Panc1 (cell line): ENCODE results near the gene MAF. TPM values are rescaled to one million over a fixed set of nuclear protein-coding genes. Genes with fewer than 3 reads are reported as not detected.

ENCODE experiments used
- ATAC-seq: fragments of 200-7000 bp; cut with Tn5 transposase; 2 replicates; pipeline ENCODE4 v1.9.1; 2020; ENCODE audit warnings: mild to moderate bottlenecking, moderate library complexity
- BruUV-seq: library from RNA; stranded (reverse); fragments of 400-500 nt; replicated peaks from 2 replicates; lab custom pipeline; 2021; lab: Mats Ljungman, UMichigan
- CTCF ChIA-PET: fragments of 300-600 bp; sonication (Branson Sonifier 250); formaldehyde crosslinking; loops from one replicate; lab custom pipeline; 2022; ENCODE audit warnings: antibody characterized with exemption; lab: Charles Lee
- POLR2A ChIA-PET: fragments of 300-600 bp; sonication (Branson Sonifier 250); formaldehyde crosslinking; loops from one replicate; lab custom pipeline; 2022; ENCODE audit warnings: antibody characterized with exemption; lab: Charles Lee
- DNase-seq: peaks from one replicate; pipeline ENCODE4 v3.0.0-alpha.2; 2010; ENCODE audit warnings: low read depth, low spot score
- H3K27ac ChIP-seq: 2 replicates; pipeline ENCODE4 v1.5.1; 2011; ENCODE audit warnings: mild to moderate bottlenecking, low read length, inconsistent platforms
- H3K27me3 ChIP-seq: fragments of 200-500 bp; sonication (Bioruptor generic); 2 replicates; pipeline ENCODE4 v1.6.0; 2014; ENCODE audit warnings: low read length, inconsistent platforms; ENCODE audit not compliant: control insufficient read depth, insufficient read depth
- H3K36me3 ChIP-seq: fragments of 200-500 bp; sonication (Bioruptor generic); 2 replicates; pipeline ENCODE4 v1.5.1; 2014; ENCODE audit warnings: inconsistent platforms, mild to moderate bottlenecking, low read length, moderate library complexity; ENCODE audit not compliant: control insufficient read depth, insufficient read depth
- H3K4me1 ChIP-seq: 2 replicates; pipeline ENCODE4 v1.5.1; 2011; ENCODE audit warnings: inconsistent platforms, mild to moderate bottlenecking, low read length, moderate library complexity; ENCODE audit not compliant: control insufficient read depth, insufficient read depth
- H3K4me3 ChIP-seq, 2 experiments: 2 replicates each; pipeline ENCODE4 v1.5.1; 2011 to 2012; ENCODE audit warnings: low read depth in 2 of 2, low read length in 2 of 2, mild to moderate bottlenecking in 2 of 2, inconsistent platforms in 1 of 2, moderate library complexity in 1 of 2
- H3K9me3 ChIP-seq: fragments of 200-500 bp; sonication (Bioruptor generic); 2 replicates; pipeline ENCODE4 v1.5.1; 2014; ENCODE audit warnings: low read depth, mild to moderate bottlenecking, inconsistent platforms, low read length, moderate library complexity; ENCODE audit not compliant: control insufficient read depth, insufficient read depth
- CTCF ChIP-seq: fragments of 450-650 bp; IDR thresholded peaks from 2 replicates; pipeline ENCODE4 v1.5.1; 2017; ENCODE audit warnings: mild to moderate bottlenecking
- POLR2AphosphoS5 ChIP-seq: IDR thresholded peaks from 2 replicates; pipeline ENCODE4 v1.6.1; 2012; ENCODE audit warnings: mild to moderate bottlenecking, low read depth, low read length, moderate library complexity
- REST ChIP-seq, 2 experiments: IDR thresholded peaks; 2 replicates each; pipeline ENCODE4 v1.6.1; 2011 to 2012; ENCODE audit warnings: low read depth in 2 of 2, control low read depth in 1 of 2, low read length in 1 of 2, mild to moderate bottlenecking in 1 of 2, moderate library complexity in 1 of 2; ENCODE audit not compliant: insufficient read depth in 1 of 2
- SIN3A ChIP-seq: IDR thresholded peaks from 2 replicates; pipeline ENCODE4 v1.6.1; 2012; ENCODE audit warnings: low read depth, mild to moderate bottlenecking, low read length, moderate library complexity, borderline replicate concordance; ENCODE audit not compliant: insufficient read depth
- TCF7L2 ChIP-seq: IDR thresholded peaks from 2 replicates; pipeline ENCODE4 v1.6.1; 2011; ENCODE audit warnings: mild to moderate bottlenecking, low read depth, low read length, inconsistent platforms
- in situ Hi-C: cut with HindIII; loops from 2 replicates; pipeline ENCODE4 v1.10.0; 2016; ENCODE audit warnings: low sequenced_read_pairs, low pct_unique_long_range_greater_than_20kb
- intact Hi-C: fragments of 100-400 bp; cut with micrococcal nuclease; formaldehyde crosslinking; loops from one replicate; pipeline ENCODE4 v1.10.0; 2022; ENCODE audit not compliant: unreplicated experiment
- total RNA-seq: library from RNA; stranded (reverse); gene quantifications from one replicate; pipeline ENCODE4 v1.2.1, GENCODE V29; 2021; ENCODE audit not compliant: unreplicated experiment

MAF gene
- total RNA-seq, 1 experiment from 2014 or later = 0.46 TPM

DNA sequence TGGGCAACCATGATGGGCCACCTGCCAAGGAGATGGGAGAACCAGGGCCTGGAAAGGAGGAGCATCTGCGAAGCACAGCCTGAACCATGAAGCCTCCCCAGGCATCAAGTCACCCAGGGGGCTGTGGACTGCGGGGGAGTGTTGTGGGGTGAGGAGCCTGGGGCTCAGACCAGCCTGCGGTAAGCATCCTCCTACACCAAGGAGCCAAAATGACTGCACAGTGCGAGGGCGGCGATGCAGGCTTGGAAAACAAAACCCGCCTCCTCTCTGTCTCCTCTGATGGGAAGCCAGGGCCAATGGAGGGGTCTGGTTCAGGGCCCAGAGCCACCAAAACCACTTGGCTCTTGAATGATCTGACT lies 18.1 kb upstream of the MAF start:
- H3K9me3 ChIP-seq = no peaks in the 10 kb centered on the region
- H3K27me3 ChIP-seq = no peaks in the 10 kb centered on the region
- no peak overlapping the region for H3K27ac ChIP-seq
- DNase-seq (no peak), ATAC-seq (no peak)
- H3K36me3 ChIP-seq = no peaks in the 10 kb centered on the region
- CTCF ChIA-PET = no interaction called here
- no TSS peak for BruUV-seq
- no peak overlapping the region for H3K4me3 ChIP-seq
- POLR2A ChIA-PET = no interaction called here
- TF ChIP-seq SIN3A = no peak
- no peak for TF ChIP-seq CTCF
- no peak for TF ChIP-seq POLR2AphosphoS5
- no peak for TF ChIP-seq REST (IDR thresholded peaks at IDR 0.05; ENCODE audit: insufficient read depth in 1 of 2, low read depth in 2 of 2, low read length in 1 of 2)
- no peak for TF ChIP-seq TCF7L2
- intact Hi-C loops = no loop called here
- H3K4me1 ChIP-seq = no peaks in the 10 kb centered on the region
- in situ Hi-C loops = no loop called here

GRCh38 chr16:79618041-79618691 lies 17.6 kb upstream of the MAF start:
- Histone ChIP-seq H3K27ac (no peak overlapping the region), H3K9me3 (no peaks in the 10 kb centered on the region), H3K27me3 (no peaks in the 10 kb centered on the region), H3K4me1 (no peaks in the 10 kb centered on the region), H3K36me3 (no peaks in the 10 kb centered on the region), H3K4me3 (no peak overlapping the region)
- CTCF ChIA-PET = no interaction called here
- TF ChIP-seq TCF7L2 (no peak), SIN3A (no peak), REST (IDR thresholded peaks at IDR 0.05; ENCODE audit: insufficient read depth in 1 of 2, low read depth in 2 of 2, low read length in 1 of 2) (no peak), POLR2AphosphoS5 (no peak), CTCF (no peak)
- in situ Hi-C loops (no loop called here), intact Hi-C loops (no loop called here)
- ATAC-seq (no peak), DNase-seq (no peak)
- POLR2A ChIA-PET = no interaction called here
- BruUV-seq = no TSS peak
